ENCODE results near the gene FXYD2. TPM values are rescaled to one million over a fixed set of nuclear protein-coding genes. Genes with fewer than 3 reads are reported as not detected.

FXYD2 gene
- total and polyA plus RNA-seq, 2 donors (not counting 3 experiments of a cell fraction or from before 2014, with no cell fraction given) = 0.99 to 1.8 TPM

DNA sequence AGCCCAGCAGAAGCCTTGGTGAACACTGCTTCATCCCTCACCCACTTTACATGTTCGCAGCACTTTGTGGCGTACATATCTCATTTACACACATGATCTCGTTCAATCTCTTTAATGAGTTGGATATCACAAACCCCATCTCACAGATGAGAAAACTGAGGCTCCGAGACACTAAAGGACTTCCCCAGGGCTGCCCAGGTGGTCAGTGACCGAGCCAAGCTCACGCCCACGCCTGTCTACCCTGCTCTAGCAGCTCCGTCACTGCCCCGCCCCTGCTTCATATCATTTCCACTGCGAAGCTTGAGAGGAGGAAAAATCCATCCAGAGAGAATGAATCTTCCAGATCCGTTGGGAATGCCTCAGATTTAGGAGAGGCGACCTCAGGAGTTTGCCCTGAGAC lies 15.8 kb downstream of the FXYD2 start:
- POLR2A ChIA-PET = no interaction called here
- BruUV-seq (replicated peaks) = no TSS peak
- Histone ChIP-seq H4K20me1 (replicated peaks; ENCODE audit: control insufficient read depth, extremely low read depth, insufficient read depth, low read length) (no peaks in the 10 kb centered on the region), H3K27me3 (ENCODE audit: control insufficient read depth in 2 of 2, insufficient read depth in 2 of 2, low read length in 2 of 2) (peaks cover 1 to 5% of the 10 kb centered on the region in 2 experiments), H2AFZ (ENCODE audit: low read depth, low read length) (no peak overlapping the region), H3K4me3 (replicated peaks in 1 of 3; ENCODE audit: insufficient read depth in 1 of 3, low read depth in 1 of 3, low read length in 3 of 3) (no peak overlapping the region), H3K27ac (ENCODE audit: insufficient read depth, low read depth, low read length) (no peak overlapping the region), H3K79me2 (ENCODE audit: control insufficient read depth, insufficient read depth, low read length) (no peaks in the 10 kb centered on the region), H3K36me3 (ENCODE audit: control insufficient read depth in 2 of 2, extremely low read depth in 1 of 2, insufficient read depth in 2 of 2, low read length in 2 of 2) (no peaks in the 10 kb centered on the region), H3K9me3 (replicated peaks; ENCODE audit: control insufficient read depth, insufficient read depth, low read length) (no peaks in the 10 kb centered on the region), H3K4me2 (ENCODE audit: insufficient read depth, low read length) (no peak overlapping the region), H3K9me1 (replicated peaks; ENCODE audit: control insufficient read depth, extremely low read depth, insufficient read depth, low read length) (no peaks in the 10 kb centered on the region), H3K4me1 (ENCODE audit: control insufficient read depth, extremely low read depth, insufficient read depth, low read length) (no peaks in the 10 kb centered on the region), H3K9ac (replicated peaks; ENCODE audit: extremely low read depth, insufficient read depth, low read length) (no peak overlapping the region)
- no peak for DNase-seq (ENCODE audit: low read depth, low spot score)
- dilution Hi-C loops (cut with MboI; ENCODE audit: extremely low pct_ligation_motif_present, low sequenced_read_pairs) (no loop called here), intact Hi-C loops (cut with micrococcal nuclease) (no loop called here)
- no peak for FAIRE-seq
- no peak for TF ChIP-seq FOS (IDR thresholded peaks at IDR 0.05; ENCODE audit: borderline replicate concordance, insufficient read depth, low read length)
- TF ChIP-seq MYC (IDR thresholded peaks at IDR 0.05; ENCODE audit: low read depth, low read length) = no peak
- TF ChIP-seq POLR2AphosphoS5 (IDR thresholded peaks at IDR 0.05; ENCODE audit: insufficient read depth, low read depth, low read length) = no peak
- TF ChIP-seq POLR2A (IDR thresholded peaks at IDR 0.05; ENCODE audit: low read depth, low read length) = no peak
- no peak for TF ChIP-seq JUN (IDR thresholded peaks at IDR 0.05; ENCODE audit: borderline replicate concordance, insufficient read depth, insufficient read length, low read depth)
- TF ChIP-seq EZH2 (IDR thresholded peaks at IDR 0.05; ENCODE audit: borderline replicate concordance, low read depth, low read length, severe bottlenecking) = no peak
- CTCF ChIA-PET = interaction anchor here (1.6 to 5.1 kb wide), 9 partner anchors 8 to 384 kb away, joined by 8 to 213 read pairs (median 22); partner anchors contain the start of gene FXYD2

GRCh38 chr11:117807482-117808327 lies 16.8 kb downstream of the FXYD2 start:
- Histone ChIP-seq H2AFZ (ENCODE audit: low read depth, low read length) (no peak overlapping the region), H3K79me2 (ENCODE audit: control insufficient read depth, insufficient read depth, low read length) (no peaks in the 10 kb centered on the region), H3K9me3 (replicated peaks; ENCODE audit: control insufficient read depth, insufficient read depth, low read length) (no peaks in the 10 kb centered on the region), H3K4me3 (replicated peaks in 1 of 3; ENCODE audit: insufficient read depth in 1 of 3, low read depth in 1 of 3, low read length in 3 of 3) (no peak overlapping the region), H3K9me1 (replicated peaks; ENCODE audit: control insufficient read depth, extremely low read depth, insufficient read depth, low read length) (no peaks in the 10 kb centered on the region), H3K36me3 (ENCODE audit: control insufficient read depth in 2 of 2, extremely low read depth in 1 of 2, insufficient read depth in 2 of 2, low read length in 2 of 2) (no peaks in the 10 kb centered on the region), H3K4me1 (ENCODE audit: control insufficient read depth, extremely low read depth, insufficient read depth, low read length) (no peaks in the 10 kb centered on the region), H3K27me3 (ENCODE audit: control insufficient read depth in 2 of 2, insufficient read depth in 2 of 2, low read length in 2 of 2) (peaks cover 1 to 5% of the 10 kb centered on the region in 2 experiments), H4K20me1 (replicated peaks; ENCODE audit: control insufficient read depth, extremely low read depth, insufficient read depth, low read length) (no peaks in the 10 kb centered on the region), H3K27ac (ENCODE audit: insufficient read depth, low read depth, low read length) (no peak overlapping the region), H3K4me2 (ENCODE audit: insufficient read depth, low read length) (no peak overlapping the region), H3K9ac (replicated peaks; ENCODE audit: extremely low read depth, insufficient read depth, low read length) (no peak overlapping the region)
- POLR2A ChIA-PET = no interaction called here
- DNase-seq (ENCODE audit: low read depth, low spot score) (peak; percentile 47), FAIRE-seq (peak; percentile 84)
- intact Hi-C loops (cut with micrococcal nuclease) = loop anchor here (1.0 kb wide), 3 partner anchors 10 to 246 kb away; no protein-coding TSS in a partner anchor
- no TSS peak for BruUV-seq (replicated peaks)
- CTCF ChIA-PET = interaction anchor here (0.6 to 5.1 kb wide), 38 partner anchors 9 to 882 kb away, joined by 3 to 213 read pairs (median 4); partner anchors contain the start of gene DSCAML1
- TF ChIP-seq JUN (IDR thresholded peaks at IDR 0.05; ENCODE audit: borderline replicate concordance, insufficient read depth, insufficient read length, low read depth) = no peak
- peak; percentile 81 to 92 for TF ChIP-seq CTCF (IDR thresholded peaks at IDR 0.05; ENCODE audit: extremely low read depth in 1 of 2, insufficient read depth in 1 of 2, low read depth in 1 of 2, low read length in 2 of 2)
- dilution Hi-C loops (cut with MboI; ENCODE audit: extremely low pct_ligation_motif_present, low sequenced_read_pairs) = no loop called here

Data from endothelial cell of umbilical vein (primary cell).